GM03348 (cell line): ENCODE measurements around the gene TBX1.
A peak's percentile ranks its signal among the peaks of the same experiment; 100 is the strongest.
"Not testable (repeated sequence)": the region's sequence is repeated elsewhere in the genome, so short reads cannot be mapped to it uniquely, and the experiment has no call there.

Experiments used
- DNase-seq: peaks from one replicate; pipeline ENCODE4 v3.0.0; 2012; ENCODE audit warnings: low spot score

The TBX1 gene

GRCh38 chr22:19723232-19723982 is 37.2 kb upstream of the TBX1 start, which contains the start of gene GP1BB:
TSS of gene GP1BB (plus strand) at chr22:19723539. CDS start at chr22:19723570, 31 bp downstream.
- no peak for DNase-seq

GRCh38 chr22:19723983-19724827 is 36.4 kb upstream of the TBX1 start:
- no peak for DNase-seq

- no peak for DNase-seq
These were observed 35.5 kb upstream of the TBX1 start for GRCh38 chr22:19724927-19725661.

GRCh38 chr22:19726064-19726788 is 34.4 kb upstream of the TBX1 start:
- DNase-seq, result not testable (repeated sequence)

- DNase-seq, result no peak
These were observed 33.0 kb upstream of the TBX1 start for GRCh38 chr22:19727310-19728150.

GRCh38 chr22:19728271-19728670 is 32.3 kb upstream of the TBX1 start:
- no peak for DNase-seq

- no peak for DNase-seq
These were observed 31.7 kb upstream of the TBX1 start for GRCh38 chr22:19728836-19729235.

- no peak for DNase-seq
These were observed 31.1 kb upstream of the TBX1 start for GRCh38 chr22:19729507-19729906.

GRCh38 chr22:19730198-19730597 is 30.4 kb upstream of the TBX1 start:
- DNase-seq, result no peak

- DNase-seq, result peak; percentile 95
These were observed 29.8 kb upstream of the TBX1 start for GRCh38 chr22:19730655-19731360.

GRCh38 chr22:19731361-19732135 is 29.0 kb upstream of the TBX1 start:
- DNase-seq, result no peak

- no peak for DNase-seq
These were observed 28.0 kb upstream of the TBX1 start for GRCh38 chr22:19732403-19733113.

GRCh38 chr22:19733755-19734154 is 26.8 kb upstream of the TBX1 start:
- no peak for DNase-seq

- DNase-seq, result no peak
These were observed 26.4 kb upstream of the TBX1 start for GRCh38 chr22:19734163-19734562.

GRCh38 chr22:19734837-19735382 is 25.7 kb upstream of the TBX1 start:
- no peak for DNase-seq

- DNase-seq, result no peak
These were observed 24.7 kb upstream of the TBX1 start for GRCh38 chr22:19735665-19736510.

GRCh38 chr22:19737846-19738663 is 22.5 kb upstream of the TBX1 start:
- no peak for DNase-seq
